SIG-M5 treated with dmso at 0.1 percent for 504 hours (cell line): ENCODE data around the gene AMZ1.

Source experiments
- DNase-seq: peaks from one replicate; lab custom pipeline; 2025; ENCODE audit not compliant: unreplicated experiment; lab: John Stamatoyannopoulos, UW

Gene AMZ1

GRCh38 chr7:2650451-2650850 is 37.6 kb upstream of the AMZ1 start:
- no peak for DNase-seq

GRCh38 chr7:2651336-2651735 is 36.7 kb upstream of the AMZ1 start:
- DNase-seq, result peak; percentile 8

DNA sequence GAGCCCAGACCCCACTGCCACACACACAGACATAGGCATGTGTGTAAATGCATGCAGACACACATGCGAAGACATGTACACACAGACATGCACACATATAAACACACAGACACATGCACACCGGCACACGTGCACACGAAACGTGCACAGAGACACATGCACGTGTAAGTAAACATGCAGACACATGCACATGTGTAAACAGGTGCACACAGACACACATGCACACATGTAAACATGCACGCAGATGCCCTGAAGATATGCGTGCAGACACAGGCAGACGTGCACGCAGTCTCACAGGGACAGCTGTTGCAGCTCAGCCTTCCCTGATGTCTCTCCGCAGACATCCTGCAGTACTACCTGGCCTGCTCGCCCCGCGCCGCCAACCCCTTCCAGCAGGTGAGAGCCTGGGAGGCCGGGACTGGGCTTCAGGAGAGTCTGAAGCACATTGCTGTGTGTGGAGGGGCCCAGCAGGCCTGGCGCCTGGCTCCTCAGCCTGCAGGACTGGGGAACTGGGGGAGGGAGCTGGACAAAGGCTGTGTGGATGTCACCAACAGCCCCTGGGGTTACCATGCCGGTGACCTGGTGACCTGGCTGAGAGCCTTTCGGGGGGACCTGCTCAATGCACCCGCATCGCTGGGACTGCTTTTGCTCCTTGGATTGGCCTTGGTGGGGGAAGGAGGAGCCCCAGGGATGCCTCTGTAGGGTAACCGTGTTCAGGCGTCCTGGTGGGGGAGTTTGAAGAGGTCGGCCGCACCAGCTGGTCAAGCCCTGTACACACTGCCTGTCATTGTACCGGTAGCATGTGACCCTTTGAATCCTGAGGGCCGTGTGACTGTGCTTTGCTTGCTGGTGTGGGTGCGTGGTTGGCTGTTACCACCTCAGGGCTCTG is 35.9 kb upstream of the AMZ1 start:
- DNase-seq, result no peak

- DNase-seq, result no peak
Observed at GRCh38 chr7:2652736-2653060, 35.3 kb upstream of the AMZ1 start.

DNA sequence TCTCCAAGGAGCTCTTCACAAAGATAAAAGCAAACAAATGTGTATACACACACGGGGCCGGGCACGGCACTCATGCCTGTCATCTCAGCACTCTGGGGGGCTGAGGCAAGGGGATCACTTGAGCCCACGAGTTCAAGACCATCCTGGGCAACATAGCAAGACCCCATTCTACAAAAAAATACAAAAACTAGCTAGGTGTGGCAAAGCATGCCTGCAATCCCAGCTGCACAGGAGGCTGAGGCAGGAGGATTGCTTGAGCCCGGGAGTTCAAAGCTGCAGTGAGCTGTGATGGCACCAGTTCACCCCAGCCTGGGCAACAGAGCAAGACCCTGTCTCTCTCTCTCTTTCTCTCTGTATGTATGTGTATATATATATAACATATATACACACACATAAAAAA is 33.9 kb upstream of the AMZ1 start:
- no peak for DNase-seq

GRCh38 chr7:2655870-2656614 is 32.0 kb upstream of the AMZ1 start:
- no peak for DNase-seq

- DNase-seq, result no peak
Observed at GRCh38 chr7:2657208-2657607, 30.8 kb upstream of the AMZ1 start.

- no peak for DNase-seq
Observed at GRCh38 chr7:2657920-2658671, 29.9 kb upstream of the AMZ1 start.

GRCh38 chr7:2658941-2659340 is 29.1 kb upstream of the AMZ1 start:
- no peak for DNase-seq

GRCh38 chr7:2659556-2660358 is 28.2 kb upstream of the AMZ1 start:
- DNase-seq, result no peak

DNA sequence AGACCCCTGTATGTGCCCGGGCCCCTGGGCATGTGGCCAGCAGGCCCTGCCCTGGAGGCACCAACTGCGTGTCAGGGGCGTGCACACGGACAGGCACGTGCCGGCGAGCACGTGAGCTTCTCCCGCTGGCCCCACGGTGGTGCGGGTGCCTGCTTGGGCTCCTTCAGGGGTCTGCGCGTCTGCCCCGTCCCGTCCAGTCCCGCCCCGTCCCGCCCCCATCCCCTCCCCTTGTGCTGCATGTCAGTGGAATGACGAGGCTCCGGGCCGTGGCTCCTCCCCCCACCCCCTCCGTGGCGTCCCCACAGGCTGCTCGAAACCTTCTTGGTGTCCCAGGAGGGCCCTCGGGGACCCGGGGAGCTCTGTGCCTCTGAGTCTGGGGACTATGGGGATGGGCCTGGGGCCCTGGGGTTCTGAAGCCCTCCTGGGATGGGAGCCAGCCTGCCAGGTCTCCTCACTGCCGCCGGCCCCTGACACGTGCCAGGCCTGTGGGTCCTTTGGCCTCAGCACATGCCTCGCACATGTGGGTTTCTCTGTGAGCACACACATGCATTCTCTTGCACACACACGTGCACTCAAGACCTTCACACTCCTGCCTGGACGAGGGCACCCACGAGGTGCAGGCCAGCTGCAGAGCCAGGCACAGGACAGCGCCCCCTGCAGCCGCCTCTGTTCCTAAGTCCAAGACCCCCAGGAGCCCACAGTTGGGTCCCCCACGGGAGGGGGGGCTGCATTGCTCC is 27.5 kb upstream of the AMZ1 start:
- DNase-seq, result no peak

DNA sequence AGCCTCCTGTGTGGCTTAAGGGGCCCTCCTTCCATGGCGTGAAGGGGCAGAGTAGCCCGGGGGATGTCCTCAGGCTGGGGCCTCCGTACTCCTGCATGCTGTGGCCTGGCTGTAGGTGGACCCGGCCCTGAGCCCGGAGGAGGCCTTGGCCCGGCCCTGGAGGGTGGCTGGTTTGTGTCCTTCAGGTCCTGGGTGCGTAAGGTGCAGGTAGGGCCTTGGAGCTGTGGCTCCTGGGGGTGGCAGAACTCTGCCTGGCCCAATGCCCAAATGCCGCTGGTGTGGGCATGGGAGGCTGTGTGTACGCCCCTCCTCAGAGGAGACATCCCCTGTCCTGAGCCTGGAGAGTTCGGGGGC is 26.9 kb upstream of the AMZ1 start:
- no peak for DNase-seq

DNA sequence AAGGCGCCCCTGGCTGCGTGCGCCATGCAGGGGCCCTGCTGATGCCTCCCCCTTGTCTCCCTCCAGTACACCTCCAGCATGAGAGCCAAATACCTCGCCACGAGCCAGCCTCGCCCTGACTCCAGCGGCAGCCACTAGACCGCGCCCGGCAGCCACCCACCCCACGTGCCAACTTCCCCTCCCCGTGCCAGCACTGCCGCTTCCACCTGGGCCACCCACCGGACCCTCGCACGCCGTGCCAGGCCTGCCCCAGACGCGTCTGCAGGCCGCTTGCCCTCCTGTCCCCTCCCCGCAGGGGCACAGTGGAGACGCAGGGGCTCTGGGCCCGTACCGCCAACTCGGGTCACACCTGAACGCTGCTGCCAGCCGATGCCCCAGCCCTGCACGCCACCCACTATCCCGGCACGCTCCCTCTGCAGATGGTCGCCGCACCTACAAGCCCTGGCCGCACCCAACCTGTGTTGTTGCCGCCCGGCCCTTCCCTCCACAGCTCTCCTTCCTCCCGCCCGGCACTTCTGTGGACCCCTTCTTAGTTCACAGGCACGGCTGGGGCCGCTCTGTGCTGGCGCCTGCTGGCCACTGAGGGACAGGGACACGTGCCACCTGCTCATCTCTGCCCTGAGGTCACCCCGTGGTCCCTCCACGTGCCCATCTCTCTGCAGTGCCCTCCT is 26.3 kb upstream of the AMZ1 start:
- no peak for DNase-seq

DNA sequence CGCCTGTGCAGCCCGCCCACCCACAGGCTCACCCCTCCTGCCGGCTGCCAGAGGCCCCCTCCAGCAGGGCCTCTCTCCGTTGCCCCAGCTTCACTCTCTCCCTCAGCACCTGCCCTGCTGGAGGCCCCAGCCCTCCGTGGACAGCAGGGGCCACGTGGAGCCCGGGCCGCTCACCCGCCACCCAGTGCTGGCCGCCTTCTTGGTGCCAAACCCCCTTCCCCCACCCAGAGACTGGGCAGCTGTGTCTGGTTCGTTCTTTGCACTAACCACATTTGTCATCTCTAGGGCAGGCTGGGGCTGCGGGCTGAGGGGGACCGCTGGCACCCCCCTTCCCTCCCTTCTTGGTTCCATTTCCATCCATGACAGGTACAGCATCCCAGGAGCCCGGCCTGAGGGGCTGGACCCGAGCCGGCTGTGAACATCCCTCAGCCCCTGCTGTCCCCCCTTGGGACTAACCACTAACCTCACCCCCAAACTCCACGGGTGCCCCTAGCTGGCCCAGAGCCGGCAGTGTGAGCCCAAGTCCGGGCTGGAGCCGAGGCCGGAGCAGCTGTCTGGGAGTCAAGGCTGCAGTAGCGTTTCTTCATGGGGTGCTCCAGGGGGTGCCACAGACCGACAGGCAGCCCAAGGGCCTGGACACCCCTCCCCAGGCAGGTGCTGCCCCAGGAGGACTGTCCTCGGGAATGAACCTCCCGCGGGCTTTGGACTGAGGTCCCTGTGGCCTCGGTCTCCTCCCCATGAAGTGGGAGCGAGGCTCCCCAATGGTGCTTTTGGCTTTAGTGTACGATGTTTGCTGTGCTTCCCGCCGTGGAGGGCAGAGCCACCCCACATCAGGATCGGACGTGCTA is 25.5 kb upstream of the AMZ1 start:
- no peak for DNase-seq

DNA sequence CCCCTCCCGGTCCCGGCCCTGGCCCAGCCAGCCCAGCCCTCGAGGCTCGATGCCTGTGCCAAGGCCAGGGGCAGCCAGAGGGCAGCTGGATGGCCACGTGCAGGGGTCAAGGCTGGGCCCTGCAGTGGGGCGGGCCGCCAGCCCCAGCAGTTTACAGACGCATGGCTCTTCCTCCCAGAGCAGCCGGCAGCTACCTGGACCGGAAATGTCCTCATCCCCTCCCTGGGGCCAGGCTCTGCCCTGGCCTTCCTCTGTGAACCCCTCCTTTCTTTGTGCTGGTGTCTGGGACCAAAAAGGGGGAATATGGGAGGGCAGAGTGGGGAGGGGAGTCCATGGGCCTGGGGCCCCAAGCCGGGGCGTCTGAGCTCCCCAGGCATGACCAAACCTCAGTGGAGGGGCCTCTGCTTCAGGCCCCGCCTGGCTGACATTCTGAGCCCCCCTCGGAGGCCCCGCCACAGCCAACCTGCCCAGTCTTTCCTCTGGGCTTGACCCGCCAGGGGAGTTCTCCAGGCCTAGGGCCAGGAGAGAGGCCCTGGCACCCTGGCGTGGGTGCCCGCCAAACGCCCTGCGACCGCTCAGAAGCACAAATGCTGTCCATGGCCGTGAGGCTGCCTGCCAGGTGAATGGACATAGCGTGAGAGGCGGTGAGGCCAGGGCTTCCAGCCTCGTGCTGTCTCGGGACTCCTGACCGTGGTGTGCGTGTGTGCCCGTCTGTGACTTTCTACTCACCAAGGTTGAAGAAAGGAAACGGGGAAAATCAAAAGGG is 24.7 kb upstream of the AMZ1 start:
- no peak for DNase-seq

GRCh38 chr7:2663960-2664359 is 24.0 kb upstream of the AMZ1 start:
- no peak for DNase-seq

- no peak for DNase-seq
Observed at GRCh38 chr7:2665359-2665791, 22.6 kb upstream of the AMZ1 start.

DNA sequence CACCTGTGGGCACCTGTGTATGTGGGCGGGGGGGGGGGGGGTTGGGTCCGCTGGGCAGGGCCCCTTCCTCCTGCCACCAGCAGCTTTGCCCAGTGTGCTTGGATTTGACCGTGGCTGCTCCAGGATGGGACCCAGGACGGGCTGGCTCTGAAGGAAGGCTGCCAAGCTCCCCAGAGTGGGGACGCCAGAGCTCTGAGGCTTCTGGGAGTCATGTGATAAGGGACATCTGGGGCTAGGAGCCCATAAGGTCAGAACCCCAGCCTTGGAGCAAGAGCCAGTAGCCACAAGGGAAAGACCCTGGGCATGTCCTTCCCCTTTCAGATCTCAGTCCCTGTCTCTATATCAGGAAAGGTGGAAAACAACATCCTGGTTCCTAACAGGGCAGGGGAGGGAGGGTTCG is 21.8 kb upstream of the AMZ1 start:
- DNase-seq, result no peak
